SK-N-SH treated with all-trans-retinoic acid at 6 μM for 48 hours (cell line): ENCODE measurements around the gene SORCS2.

Experiments used
- ATAC-seq: fragments of 200-7000 bp; cut with Tn5 transposase; 3 replicates; pipeline ENCODE4 v1.9.1; 2020; ENCODE audit warnings: mild to moderate bottlenecking, moderate library complexity
- ARNTL ChIP-seq: fragments of 450-650 bp; formaldehyde crosslinking; IDR thresholded peaks from 2 replicates; pipeline ENCODE4 v1.5.0; 2020; ENCODE audit warnings: low read depth, mild to moderate bottlenecking, moderate library complexity, borderline replicate concordance
- BACH2 ChIP-seq: fragments of 250-450 bp; sonication (Bioruptor Pico); IDR thresholded peaks from 2 replicates; pipeline ENCODE4 v1.9.0; 2021; ENCODE audit warnings: mild to moderate bottlenecking, borderline replicate concordance
- CSDC2 ChIP-seq: fragments of 250-450 bp; sonication (Bioruptor Pico); IDR thresholded peaks from 2 replicates; pipeline ENCODE4 v1.5.0; 2020; ENCODE audit warnings: mild to moderate bottlenecking, moderate library complexity
- CSRNP3 ChIP-seq: fragments of 250-450 bp; sonication (Bioruptor Pico); IDR thresholded peaks from 2 replicates; pipeline ENCODE4 v1.5.1; 2021; ENCODE audit warnings: mild to moderate bottlenecking, moderate library complexity
- ESRRG ChIP-seq: fragments of 250-450 bp; sonication (Bioruptor Pico); IDR thresholded peaks from 2 replicates; pipeline ENCODE4 v1.6.1; 2021; ENCODE audit warnings: mild to moderate bottlenecking
- GLIS3 ChIP-seq: fragments of 250-450 bp; sonication (Bioruptor Pico); IDR thresholded peaks from 2 replicates; pipeline ENCODE4 v1.5.0; 2020; ENCODE audit warnings: mild to moderate bottlenecking, moderate library complexity
- ISL1 ChIP-seq: fragments of 250-450 bp; sonication (Bioruptor Pico); IDR thresholded peaks from 2 replicates; pipeline ENCODE4 v2.1.2; 2022; ENCODE audit warnings: mild to moderate bottlenecking, moderate library complexity
- OSR1 ChIP-seq: fragments of 250-450 bp; sonication (Bioruptor Pico); IDR thresholded peaks from 2 replicates; pipeline ENCODE4 v1.8.0; 2022; ENCODE audit warnings: moderate library complexity, mild to moderate bottlenecking, inconsistent platforms
- PPARA ChIP-seq: fragments of 250-450 bp; sonication (Bioruptor Pico); IDR thresholded peaks from 2 replicates; pipeline ENCODE4 v1.5.0; 2020; ENCODE audit warnings: mild to moderate bottlenecking, borderline replicate concordance
- RARB ChIP-seq: fragments of 250-450 bp; sonication (Bioruptor Pico); IDR thresholded peaks from 2 replicates; pipeline ENCODE4 v1.8.0; 2021; ENCODE audit warnings: mild to moderate bottlenecking, moderate library complexity
- TCF4 ChIP-seq: fragments of 250-450 bp; sonication (Bioruptor Pico); IDR thresholded peaks from 2 replicates; pipeline ENCODE4 v1.8.0; 2021; ENCODE audit warnings: mild to moderate bottlenecking, moderate library complexity, borderline replicate concordance
- TOX ChIP-seq: fragments of 250-450 bp; sonication (Bioruptor Pico); IDR thresholded peaks from 2 replicates; pipeline ENCODE4 v1.8.0; 2021; ENCODE audit warnings: mild to moderate bottlenecking, moderate library complexity, borderline replicate concordance
- ZC3H10 ChIP-seq: fragments of 250-450 bp; sonication (Bioruptor Pico); IDR thresholded peaks from 2 replicates; pipeline ENCODE4 v1.5.1; 2021; ENCODE audit warnings: mild to moderate bottlenecking, moderate library complexity
- ZFP30 ChIP-seq: fragments of 450-650 bp; formaldehyde crosslinking; IDR thresholded peaks from 2 replicates; pipeline ENCODE4 v1.5.0; 2022; ENCODE audit warnings: mild to moderate bottlenecking, moderate library complexity
- ZNF565 ChIP-seq: fragments of 450-650 bp; formaldehyde crosslinking; conservative IDR thresholded peaks from 2 replicates; pipeline ENCODE4 v1.5.0; 2020; ENCODE audit warnings: low read depth, mild to moderate bottlenecking, moderate library complexity
- ZNF70 ChIP-seq: fragments of 450-650 bp; formaldehyde crosslinking; IDR thresholded peaks from 2 replicates; pipeline ENCODE4 v1.5.0; 2020; ENCODE audit warnings: mild to moderate bottlenecking, moderate library complexity
- ZNF8 ChIP-seq: fragments of 450-650 bp; formaldehyde crosslinking; IDR thresholded peaks from 2 replicates; pipeline ENCODE4 v1.5.0; 2020; ENCODE audit warnings: mild to moderate bottlenecking, moderate library complexity
- TF ChIP-seq, protein P1 (sequence below): fragments of 250-450 bp; sonication (Bioruptor Pico); IDR thresholded peaks from 2 replicates; pipeline ENCODE4 v1.5.0; 2020; ENCODE audit warnings: mild to moderate bottlenecking, moderate library complexity
- TF ChIP-seq, protein P2 (sequence below): fragments of 250-450 bp; sonication (Bioruptor Pico); IDR thresholded peaks from 2 replicates; pipeline ENCODE4 v1.8.0; 2020; ENCODE audit warnings: mild to moderate bottlenecking, moderate library complexity, borderline replicate concordance
- TF ChIP-seq, protein P3 (sequence below): fragments of 250-450 bp; sonication (Bioruptor Pico); IDR thresholded peaks from 2 replicates; pipeline ENCODE4 v1.5.1; 2020; ENCODE audit warnings: low read depth, mild to moderate bottlenecking, moderate library complexity

The SORCS2 gene

GRCh38 chr4:7708238-7708637 is 515.9 kb downstream of the SORCS2 start:
- ATAC-seq: no peak
- TF ChIP-seq, protein P1, sequence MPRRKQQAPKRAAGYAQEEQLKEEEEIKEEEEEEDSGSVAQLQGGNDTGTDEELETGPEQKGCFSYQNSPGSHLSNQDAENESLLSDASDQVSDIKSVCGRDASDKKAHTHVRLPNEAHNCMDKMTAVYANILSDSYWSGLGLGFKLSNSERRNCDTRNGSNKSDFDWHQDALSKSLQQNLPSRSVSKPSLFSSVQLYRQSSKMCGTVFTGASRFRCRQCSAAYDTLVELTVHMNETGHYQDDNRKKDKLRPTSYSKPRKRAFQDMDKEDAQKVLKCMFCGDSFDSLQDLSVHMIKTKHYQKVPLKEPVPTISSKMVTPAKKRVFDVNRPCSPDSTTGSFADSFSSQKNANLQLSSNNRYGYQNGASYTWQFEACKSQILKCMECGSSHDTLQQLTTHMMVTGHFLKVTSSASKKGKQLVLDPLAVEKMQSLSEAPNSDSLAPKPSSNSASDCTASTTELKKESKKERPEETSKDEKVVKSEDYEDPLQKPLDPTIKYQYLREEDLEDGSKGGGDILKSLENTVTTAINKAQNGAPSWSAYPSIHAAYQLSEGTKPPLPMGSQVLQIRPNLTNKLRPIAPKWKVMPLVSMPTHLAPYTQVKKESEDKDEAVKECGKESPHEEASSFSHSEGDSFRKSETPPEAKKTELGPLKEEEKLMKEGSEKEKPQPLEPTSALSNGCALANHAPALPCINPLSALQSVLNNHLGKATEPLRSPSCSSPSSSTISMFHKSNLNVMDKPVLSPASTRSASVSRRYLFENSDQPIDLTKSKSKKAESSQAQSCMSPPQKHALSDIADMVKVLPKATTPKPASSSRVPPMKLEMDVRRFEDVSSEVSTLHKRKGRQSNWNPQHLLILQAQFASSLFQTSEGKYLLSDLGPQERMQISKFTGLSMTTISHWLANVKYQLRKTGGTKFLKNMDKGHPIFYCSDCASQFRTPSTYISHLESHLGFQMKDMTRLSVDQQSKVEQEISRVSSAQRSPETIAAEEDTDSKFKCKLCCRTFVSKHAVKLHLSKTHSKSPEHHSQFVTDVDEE (CRISPR knock-in tag): no peak
- TF ChIP-seq ZC3H10 (CRISPR knock-in tag) (no peak), OSR1 (CRISPR knock-in tag) (no peak), ZNF565 (CRISPR knock-in tag) (no peak), CSDC2 (no peak), PPARA (no peak), RARB (CRISPR knock-in tag) (no peak), ARNTL (CRISPR knock-in tag) (no peak), GLIS3 (CRISPR knock-in tag) (no peak), TOX (CRISPR knock-in tag) (no peak), BACH2 (CRISPR knock-in tag) (no peak), ISL1 (CRISPR knock-in tag) (no peak), ZNF70 (CRISPR knock-in tag) (no peak)
- TF ChIP-seq, protein P2, sequence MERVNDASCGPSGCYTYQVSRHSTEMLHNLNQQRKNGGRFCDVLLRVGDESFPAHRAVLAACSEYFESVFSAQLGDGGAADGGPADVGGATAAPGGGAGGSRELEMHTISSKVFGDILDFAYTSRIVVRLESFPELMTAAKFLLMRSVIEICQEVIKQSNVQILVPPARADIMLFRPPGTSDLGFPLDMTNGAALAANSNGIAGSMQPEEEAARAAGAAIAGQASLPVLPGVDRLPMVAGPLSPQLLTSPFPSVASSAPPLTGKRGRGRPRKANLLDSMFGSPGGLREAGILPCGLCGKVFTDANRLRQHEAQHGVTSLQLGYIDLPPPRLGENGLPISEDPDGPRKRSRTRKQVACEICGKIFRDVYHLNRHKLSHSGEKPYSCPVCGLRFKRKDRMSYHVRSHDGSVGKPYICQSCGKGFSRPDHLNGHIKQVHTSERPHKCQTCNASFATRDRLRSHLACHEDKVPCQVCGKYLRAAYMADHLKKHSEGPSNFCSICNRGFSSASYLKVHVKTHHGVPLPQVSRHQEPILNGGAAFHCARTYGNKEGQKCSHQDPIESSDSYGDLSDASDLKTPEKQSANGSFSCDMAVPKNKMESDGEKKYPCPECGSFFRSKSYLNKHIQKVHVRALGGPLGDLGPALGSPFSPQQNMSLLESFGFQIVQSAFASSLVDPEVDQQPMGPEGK (CRISPR knock-in tag): no peak
- TF ChIP-seq, protein P3, sequence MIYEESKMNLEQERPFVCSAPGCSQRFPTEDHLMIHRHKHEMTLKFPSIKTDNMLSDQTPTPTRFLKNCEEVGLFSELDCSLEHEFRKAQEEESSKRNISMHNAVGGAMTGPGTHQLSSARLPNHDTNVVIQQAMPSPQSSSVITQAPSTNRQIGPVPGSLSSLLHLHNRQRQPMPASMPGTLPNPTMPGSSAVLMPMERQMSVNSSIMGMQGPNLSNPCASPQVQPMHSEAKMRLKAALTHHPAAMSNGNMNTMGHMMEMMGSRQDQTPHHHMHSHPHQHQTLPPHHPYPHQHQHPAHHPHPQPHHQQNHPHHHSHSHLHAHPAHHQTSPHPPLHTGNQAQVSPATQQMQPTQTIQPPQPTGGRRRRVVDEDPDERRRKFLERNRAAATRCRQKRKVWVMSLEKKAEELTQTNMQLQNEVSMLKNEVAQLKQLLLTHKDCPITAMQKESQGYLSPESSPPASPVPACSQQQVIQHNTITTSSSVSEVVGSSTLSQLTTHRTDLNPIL: no peak

- ATAC-seq: no peak
- TF ChIP-seq CSDC2 (no peak), CSRNP3 (no peak), ESRRG (CRISPR knock-in tag) (no peak), ZNF565 (CRISPR knock-in tag) (no peak), ZNF8 (CRISPR knock-in tag) (no peak), ISL1 (CRISPR knock-in tag) (no peak), ZFP30 (CRISPR knock-in tag) (no peak), OSR1 (CRISPR knock-in tag) (no peak), TCF4 (no peak), ZC3H10 (CRISPR knock-in tag) (no peak)
- TF ChIP-seq, protein P2 (CRISPR knock-in tag): no peak
- TF ChIP-seq, protein P3: no peak
These were observed 516.6 kb downstream of the SORCS2 start for GRCh38 chr4:7708981-7709380.

DNA sequence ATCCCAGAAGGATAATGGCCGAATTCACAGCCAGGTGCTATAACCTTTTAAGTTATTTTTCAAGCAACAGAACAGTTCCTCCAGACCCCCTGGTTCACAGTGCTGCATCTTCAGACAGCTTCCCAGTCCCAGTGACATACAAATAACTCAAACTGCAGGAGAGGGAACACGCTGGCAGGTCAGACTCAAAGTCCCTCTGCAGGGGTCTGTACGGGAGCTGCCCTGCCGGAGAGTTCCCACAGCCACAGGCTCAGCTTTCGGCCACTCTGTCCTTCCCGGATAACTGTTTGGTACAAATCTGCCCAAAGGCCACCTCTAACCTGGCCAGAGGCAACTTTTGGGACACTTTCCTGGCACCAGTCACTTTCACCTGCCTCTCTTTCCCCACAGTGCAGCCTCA is 517.1 kb downstream of the SORCS2 start:
- ATAC-seq: no peak

More for the DNA sequence above, 517.1 kb downstream of the SORCS2 start:
- TF ChIP-seq, protein P1 (CRISPR knock-in tag): no peak
